HCT116 (cell line): Measurements from ENCODE around the gene ESRRB. TPM values are rescaled to one million over a fixed set of nuclear protein-coding genes. Genes with fewer than 3 reads are reported as not detected.

ENCODE experiments used
- ATAC-seq: fragments of 200-7000 bp; cut with Tn5 transposase; 2 replicates; pipeline ENCODE4 v1.9.1; 2020; ENCODE audit warnings: mild to moderate bottlenecking, moderate library complexity
- BruUV-seq: library from RNA; stranded (reverse); fragments of 400-500 nt; replicated peaks from 2 replicates; lab custom pipeline; 2021; lab: Mats Ljungman, UMichigan
- CTCF ChIA-PET: fragments of 300-600 bp; sonication (Branson Sonifier 250); formaldehyde crosslinking; loops from one replicate; lab custom pipeline; 2021; ENCODE audit warnings: antibody characterized with exemption; lab: Charles Lee
- POLR2A ChIA-PET: fragments of 300-600, 350-600 bp; sonication (Branson Sonifier 250); formaldehyde crosslinking; loops from one replicate; lab custom pipeline; 2021; ENCODE audit warnings: antibody characterized with exemption; lab: Charles Lee
- RAD21 ChIA-PET, 2 experiments: fragments of 300-600 bp; sonication (Branson Sonifier 250); formaldehyde crosslinking; loops; one replicate each; lab custom pipeline; 2023; ENCODE audit warnings: low total read pairs in 2 of 2; ENCODE audit not compliant: uncharacterized antibody in 2 of 2, unreplicated experiment in 2 of 2, low non-redundant PET in 1 of 2; lab: Charles Lee
- DNase-seq: peaks from one replicate; pipeline ENCODE4 v3.0.0-alpha.2; 2010; ENCODE audit warnings: low read depth, low spot score
- H2AFZ ChIP-seq: fragments of 200-600 bp; shearing (Covaris generic), sonication (generic); 2 replicates; pipeline ENCODE4 v1.6.1; 2017; ENCODE audit warnings: low read depth, mixed run types, mixed read lengths, antibody characterized with exemption, low read length; ENCODE audit not compliant: poor library complexity, severe bottlenecking
- H3K27ac ChIP-seq: 2 replicates; pipeline ENCODE4 v1.5.1; 2012; ENCODE audit warnings: low read depth, low read length
- H3K27me3 ChIP-seq: fragments of 200-600 bp; sonication (generic); 2 replicates; pipeline ENCODE4 v1.6.1; 2016; ENCODE audit warnings: mixed run types, low read length, mixed read lengths; ENCODE audit not compliant: insufficient read depth
- H3K36me3 ChIP-seq, 2 experiments: fragments of 200-500 bp in 1 of 2; fragments of 200-600 bp in 1 of 2; sonication (Bioruptor generic) in 1 of 2; sonication (generic) in 1 of 2; 2 replicates each; pipeline versions ENCODE4 v1.5.1 to v1.6.1; 2014 to 2016; ENCODE audit warnings: low read length in 2 of 2, inconsistent platforms in 1 of 2, mixed read lengths in 1 of 2, mixed run types in 1 of 2; ENCODE audit not compliant: insufficient read depth in 2 of 2, control insufficient read depth in 1 of 2
- H3K4me1 ChIP-seq, 2 experiments: fragments of 200-600 bp in 1 of 2; sonication (generic) in 1 of 2; 2 replicates each; pipeline versions ENCODE4 v1.5.1 to v1.6.1; 2012 to 2017; ENCODE audit warnings: low read length in 2 of 2, inconsistent platforms in 1 of 2, mild to moderate bottlenecking in 1 of 2, mixed read lengths in 1 of 2, mixed run types in 1 of 2, moderate library complexity in 1 of 2; ENCODE audit not compliant: insufficient read depth in 2 of 2, control insufficient read depth in 1 of 2
- H3K4me2 ChIP-seq: fragments of 200-600 bp; sonication (generic); 2 replicates; pipeline ENCODE4 v1.6.1; 2017; ENCODE audit warnings: mixed run types, low read length, mixed read lengths
- H3K4me3 ChIP-seq, 2 experiments: fragments of 200-600 bp in 1 of 2; sonication (generic) in 1 of 2; replicated peaks in 1 of 2; 2 replicates each; pipeline ENCODE4 v1.5.1; 2011 to 2016; ENCODE audit warnings: low read length in 2 of 2, control low read depth in 1 of 2, low read depth in 1 of 2, mild to moderate bottlenecking in 1 of 2, mixed read lengths in 1 of 2, mixed run types in 1 of 2
- H3K79me2 ChIP-seq: fragments of 200-600 bp; sonication (generic); 2 replicates; pipeline ENCODE4 v1.6.1; 2017; ENCODE audit warnings: mild to moderate bottlenecking, mixed run types, low read length, moderate library complexity, mixed read lengths; ENCODE audit not compliant: insufficient read depth
- H3K9ac ChIP-seq: fragments of 200-600 bp; sonication (generic); 2 replicates; pipeline ENCODE4 v1.6.1; 2016; ENCODE audit warnings: low read length, mixed read lengths
- H3K9me2 ChIP-seq: fragments of 200-600 bp; sonication (generic), shearing (Covaris generic); 2 replicates; pipeline ENCODE4 v1.6.1; 2017; ENCODE audit warnings: mixed run types, mild to moderate bottlenecking, moderate library complexity; ENCODE audit not compliant: insufficient read depth
- H3K9me3 ChIP-seq, 2 experiments: fragments of 200-500 bp in 1 of 2; fragments of 200-600 bp in 1 of 2; sonication (Bioruptor generic) in 1 of 2; sonication (generic) in 1 of 2; 2 replicates each; pipeline ENCODE4 v1.6.1; 2014 to 2017; ENCODE audit warnings: low read length in 2 of 2, mixed read lengths in 2 of 2, inconsistent platforms in 1 of 2, low read depth in 1 of 2, mild to moderate bottlenecking in 1 of 2, mixed run types in 1 of 2, moderate library complexity in 1 of 2; ENCODE audit not compliant: control insufficient read depth in 1 of 2, insufficient read depth in 1 of 2
- H4K20me1 ChIP-seq: fragments of 200-600 bp; sonication (generic), shearing (Covaris generic); 2 replicates; pipeline ENCODE4 v1.6.1; 2017; ENCODE audit warnings: mixed run types, mild to moderate bottlenecking, moderate library complexity; ENCODE audit not compliant: insufficient read depth
- CEBPB ChIP-seq: IDR thresholded peaks from 2 replicates; pipeline ENCODE4 v1.6.1; 2012; ENCODE audit warnings: low read depth
- ELF1 ChIP-seq: IDR thresholded peaks from 2 replicates; pipeline ENCODE4 v1.6.1; 2012; ENCODE audit warnings: low read depth, borderline replicate concordance
- JUND ChIP-seq: IDR thresholded peaks from 2 replicates; pipeline ENCODE4 v1.6.1; 2012
- RAD21 ChIP-seq: IDR thresholded peaks from 2 replicates; pipeline ENCODE4 v1.6.1; 2012; ENCODE audit warnings: low read depth, mild to moderate bottlenecking
- SIN3A ChIP-seq: IDR thresholded peaks from 2 replicates; pipeline ENCODE4 v1.6.1; 2012; ENCODE audit warnings: low read depth
- SP1 ChIP-seq: IDR thresholded peaks from 2 replicates; pipeline ENCODE4 v1.6.1; 2012; ENCODE audit warnings: low read depth
- intact Hi-C: fragments of 100-400 bp; cut with micrococcal nuclease; formaldehyde crosslinking; loops from 2 replicates; pipeline ENCODE4 v1.10.0; 2022
- total RNA-seq: library from RNA; stranded (reverse); gene quantifications from one replicate; pipeline ENCODE4 v1.2.1, GENCODE V29; 2021; ENCODE audit not compliant: unreplicated experiment

ESRRB gene
- total RNA-seq, 1 experiment from 2014 or later, result 1.9 TPM

- CTCF ChIA-PET, result no interaction called here
- Histone ChIP-seq H3K36me3 (no peaks in the 10 kb centered on the region), H3K27ac (no peak overlapping the region), H3K79me2 (no peaks in the 10 kb centered on the region), H4K20me1 (no peaks in the 10 kb centered on the region), H3K9me3 (no peaks in the 10 kb centered on the region), H3K9ac (no peak overlapping the region), H3K9me2 (no peaks in the 10 kb centered on the region), H3K27me3 (no peaks in the 10 kb centered on the region), H3K4me1 (peaks cover 0 to 4% of the 10 kb centered on the region in 2 experiments; a peak in 1 of 4 replicates), H2AFZ (no peak overlapping the region), H3K4me3 (no peak overlapping the region), H3K4me2 (no peak overlapping the region)
- ATAC-seq (no peak), DNase-seq (no peak)
- intact Hi-C loops, result no loop called here
- POLR2A ChIA-PET, result no interaction called here
- RAD21 ChIA-PET, result no interaction called here
- no TSS peak for BruUV-seq
- no peak for TF ChIP-seq RAD21
- no peak for TF ChIP-seq JUND
Measured at GRCh38 chr14:76391981-76392690, 16.2 kb downstream of the ESRRB start.

GRCh38 chr14:76394569-76394968 is 18.6 kb downstream of the ESRRB start:
- CTCF ChIA-PET, result no interaction called here

More at GRCh38 chr14:76394569-76394968, 18.6 kb downstream of the ESRRB start:
- Histone ChIP-seq H3K9me2 (no peaks in the 10 kb centered on the region), H4K20me1 (no peaks in the 10 kb centered on the region), H3K36me3 (no peaks in the 10 kb centered on the region), H3K79me2 (no peaks in the 10 kb centered on the region), H3K9ac (no peak overlapping the region), H2AFZ (no peak overlapping the region), H3K9me3 (no peaks in the 10 kb centered on the region), H3K4me1 (peaks cover 0 to 4% of the 10 kb centered on the region in 2 experiments; a peak in 1 of 4 replicates), H3K4me2 (no peak overlapping the region), H3K4me3 (no peak overlapping the region), H3K27ac (no peak overlapping the region), H3K27me3 (peaks cover 10% of the 10 kb centered on the region)
- ChIA-PET RAD21 (no interaction called here), POLR2A (no interaction called here)
- DNase-seq, result no peak
- intact Hi-C loops, result no loop called here
- BruUV-seq, result no TSS peak
- TF ChIP-seq SP1 (no peak), JUND (no peak), SIN3A (no peak), ELF1 (no peak), CEBPB (no peak)
- ATAC-seq, result no peak
